Ascending aorta (tissue), 2 donors: ENCODE data around the gene CDHR2. TPM values are rescaled to one million over a fixed set of nuclear protein-coding genes. Genes with fewer than 3 reads are reported as not detected.

Experiments used
- DNase-seq, 2 donors: peaks; one replicate each; pipeline ENCODE4 v3.0.0-alpha.2; 2019; ENCODE audit warnings: low spot score in 2 of 2
- H3K27ac ChIP-seq, 2 donors: fragments of 200-600 bp; sonication (generic); one replicate each; pipeline ENCODE4 v1.5.1; 2016 to 2017; ENCODE audit warnings: mild to moderate bottlenecking in 1 of 2
- H3K27me3 ChIP-seq: fragments of 200-600 bp; sonication (generic); one replicate; pipeline ENCODE4 v1.5.1; 2017
- H3K36me3 ChIP-seq, 2 donors: fragments of 200-600 bp; sonication (generic); one replicate each; pipeline ENCODE4 v1.5.1; 2016
- H3K4me1 ChIP-seq, 2 donors: fragments of 200-600 bp; sonication (generic); one replicate each; pipeline ENCODE4 v1.5.1; 2016 to 2017; ENCODE audit warnings: mild to moderate bottlenecking in 1 of 2
- H3K4me3 ChIP-seq, 2 donors: fragments of 200-600 bp; sonication (generic); one replicate each; pipeline ENCODE4 v1.5.1; 2016 to 2017; ENCODE audit warnings: mild to moderate bottlenecking in 1 of 2
- H3K9me3 ChIP-seq, 2 donors: fragments of 200-600 bp; sonication (generic); one replicate each; pipeline ENCODE4 v1.5.1; 2016
- CTCF ChIP-seq, 3 experiments: fragments of 200-600 bp in 2 of 3; fragments of 450-650 bp in 1 of 3; sonication (generic) in 2 of 3; IDR thresholded peaks; one replicate each; pipeline ENCODE4 v1.5.1; 2016 to 2019; ENCODE audit warnings: antibody characterized with exemption in 3 of 3, mild to moderate bottlenecking in 1 of 3, moderate library complexity in 1 of 3
- intact Hi-C: fragments of 100-400 bp; cut with DNase I; formaldehyde crosslinking; loops from one replicate; pipeline ENCODE4 v1.15.1; 2023
- total RNA-seq: library from RNA; depleted of rRNA; stranded (reverse); fragments of >200 nt; gene quantifications from one replicate; pipeline ENCODE4 v1.1.0, GENCODE V29; 2016

CDHR2 gene
- total RNA-seq, 1 donor from 2014 or later, result not detected

DNA sequence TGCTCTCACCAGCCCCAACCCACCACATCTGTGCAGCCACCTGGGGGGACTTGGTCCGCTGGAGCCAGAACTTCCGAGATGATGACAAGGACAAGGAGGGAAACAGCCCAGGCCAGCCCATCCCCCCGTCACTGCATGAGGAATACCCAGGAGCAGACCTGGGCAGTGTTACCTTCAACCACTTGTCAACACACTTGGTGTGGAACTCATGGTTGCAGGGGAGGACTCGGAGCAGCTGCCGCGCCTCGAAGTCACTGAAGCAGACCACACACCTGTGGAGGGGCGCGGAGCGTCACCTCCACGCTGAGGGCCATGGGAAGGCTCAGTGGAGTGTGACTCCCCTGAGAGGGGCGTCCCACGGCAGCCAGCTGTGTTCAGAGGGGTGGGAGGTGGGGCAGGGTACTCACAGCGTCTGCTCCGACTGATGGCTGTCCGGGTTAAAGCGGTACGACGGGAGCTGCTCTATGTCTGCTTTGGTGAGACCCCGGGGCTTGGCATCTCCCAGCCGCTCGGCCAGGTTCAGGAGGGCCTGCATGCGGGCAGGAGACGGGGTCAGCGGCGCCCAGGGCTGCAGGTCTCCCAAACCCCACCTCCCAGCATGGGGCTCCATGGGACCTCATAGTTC, 19.9 kb upstream of the CDHR2 start:
- no peak for DNase-seq
- no peaks in the 10 kb centered on the region for H3K27me3 ChIP-seq
- no peak overlapping the region for H3K4me3 ChIP-seq
- TF ChIP-seq CTCF (IDR thresholded peaks at IDR 0.05), result no peak
- intact Hi-C loops, result no loop called here
- no peaks in the 10 kb centered on the region for H3K9me3 ChIP-seq
- peaks cover 0 to 11% of the 10 kb centered on the region in 2 donors for H3K4me1 ChIP-seq
- no peak overlapping the region for H3K27ac ChIP-seq
- peaks cover 45 to 55% of the 10 kb centered on the region in 2 donors for H3K36me3 ChIP-seq

DNA sequence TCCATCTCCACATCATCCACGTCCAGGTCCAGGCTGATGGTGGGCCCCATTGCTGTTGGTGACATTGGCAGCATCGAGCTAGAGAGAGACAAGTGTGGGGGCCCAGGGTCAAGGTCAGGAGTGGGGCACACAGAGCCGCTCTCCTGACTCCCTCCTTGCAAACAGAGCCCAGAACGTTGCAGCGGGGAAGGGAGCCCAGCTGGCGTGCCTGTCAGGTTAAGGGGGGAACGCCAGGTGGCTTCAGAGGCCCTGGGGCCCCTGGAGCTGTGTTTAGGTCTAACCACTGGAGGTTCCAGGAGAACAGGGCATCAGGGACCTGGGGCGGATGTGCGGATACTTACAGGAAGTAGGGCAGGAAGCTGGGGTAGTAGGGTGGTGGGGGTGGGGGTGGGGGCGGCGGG, 19.4 kb upstream of the CDHR2 start:
- Histone ChIP-seq H3K36me3 (peaks cover 45 to 55% of the 10 kb centered on the region in 2 donors), H3K4me1 (peaks cover 3 to 16% of the 10 kb centered on the region in 2 donors)
- intact Hi-C loops, result no loop called here

DNA sequence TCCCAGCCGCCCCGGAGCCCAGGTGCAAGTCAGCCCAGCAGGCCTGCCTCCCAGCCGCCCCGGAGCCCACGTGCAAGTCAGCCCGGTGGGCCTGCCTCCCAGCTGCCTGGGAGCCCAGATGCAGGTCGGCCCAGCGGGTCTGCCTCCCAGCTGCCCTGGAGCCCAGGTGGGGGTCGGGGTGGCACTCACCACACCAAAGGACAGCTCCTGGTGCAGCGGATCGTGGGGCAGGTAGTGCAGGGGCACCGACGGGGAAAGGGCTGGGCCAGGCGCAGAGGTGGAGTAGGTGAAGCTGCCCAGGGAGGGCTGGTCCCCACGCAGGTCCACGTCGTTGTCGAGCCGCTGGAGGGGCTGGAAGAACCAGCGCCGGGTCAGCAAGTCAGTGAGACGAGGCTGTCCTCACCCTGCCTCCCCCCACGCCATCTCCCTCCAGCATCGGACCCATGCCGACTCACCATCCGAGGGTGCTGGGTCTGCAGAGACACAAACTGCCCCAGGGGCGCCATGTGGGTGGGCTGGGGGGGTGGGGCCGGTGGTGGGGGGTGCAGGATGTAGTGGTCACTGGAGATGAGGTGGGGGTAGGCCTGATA, 18.7 kb upstream of the CDHR2 start:
- Histone ChIP-seq H3K27ac (no peak overlapping the region), H3K4me1 (peaks cover 7 to 24% of the 10 kb centered on the region in 2 donors), H3K27me3 (no peaks in the 10 kb centered on the region), H3K36me3 (peaks cover 45 to 55% of the 10 kb centered on the region in 2 donors), H3K4me3 (no peak overlapping the region), H3K9me3 (no peaks in the 10 kb centered on the region)
- no peak for DNase-seq
- no peak for TF ChIP-seq CTCF (IDR thresholded peaks at IDR 0.05)
- intact Hi-C loops, result no loop called here

More for the DNA sequence above, 19.4 kb upstream of the CDHR2 start:
- H3K9me3 ChIP-seq, result no peaks in the 10 kb centered on the region
- no peaks in the 10 kb centered on the region for H3K27me3 ChIP-seq
- no peak overlapping the region for H3K27ac ChIP-seq
- no peak for TF ChIP-seq CTCF (IDR thresholded peaks at IDR 0.05)
- H3K4me3 ChIP-seq, result no peak overlapping the region
- DNase-seq, result no peak

- intact Hi-C loops, result no loop called here
- H3K27ac ChIP-seq, result no peak overlapping the region
- peaks cover 45 to 55% of the 10 kb centered on the region in 2 donors for H3K36me3 ChIP-seq
- no peak for TF ChIP-seq CTCF (IDR thresholded peaks at IDR 0.05)
- no peaks in the 10 kb centered on the region for H3K9me3 ChIP-seq
- H3K4me1 ChIP-seq, result peaks cover 10 to 31% of the 10 kb centered on the region in 2 donors
- no peaks in the 10 kb centered on the region for H3K27me3 ChIP-seq
- no peak for DNase-seq
- no peak overlapping the region for H3K4me3 ChIP-seq
Measured at GRCh38 chr5:176530983-176531901, 17.9 kb upstream of the CDHR2 start.

GRCh38 chr5:176531902-176532493, 17.1 kb upstream of the CDHR2 start:
- Histone ChIP-seq H3K9me3 (no peaks in the 10 kb centered on the region), H3K4me3 (no peak overlapping the region), H3K4me1 (peaks cover 10 to 32% of the 10 kb centered on the region in 2 donors), H3K27ac (no peak overlapping the region), H3K27me3 (no peaks in the 10 kb centered on the region), H3K36me3 (peaks cover 45 to 54% of the 10 kb centered on the region in 2 donors)
- no peak for TF ChIP-seq CTCF (IDR thresholded peaks at IDR 0.05)
- no peak for DNase-seq
- intact Hi-C loops, result no loop called here
